ENCODE measurements around the gene GNGT1.

GRCh38 chr7:93941945-93942344 is 35.6 kb downstream of the GNGT1 start:
- TF ChIP-seq SNRNP70 (IDR thresholded peaks at IDR 0.05; ENCODE audit: low read depth, low read length) = no peak
- no peak for TF ChIP-seq UBTF (CRISPR knock-in tag; IDR thresholded peaks at IDR 0.05)
- TF ChIP-seq ETS1 (CRISPR knock-in tag; IDR thresholded peaks at IDR 0.05) = no peak
- TF ChIP-seq HMG20B (CRISPR knock-in tag; conservative IDR thresholded peaks at IDR 0.05) = no peak
- TF ChIP-seq ZNF280D (CRISPR knock-in tag; IDR thresholded peaks at IDR 0.05) = no peak
- no peak for TF ChIP-seq ARID3A (IDR thresholded peaks at IDR 0.05; ENCODE audit: low read depth, low read length)
- TF ChIP-seq STAT5B (CRISPR knock-in tag; IDR thresholded peaks at IDR 0.05) = no peak
- TF ChIP-seq NFKB2 (CRISPR knock-in tag; IDR thresholded peaks at IDR 0.05; ENCODE audit: borderline replicate concordance) = no peak
- no peak for TF ChIP-seq POLR2AphosphoS5 (IDR thresholded peaks at IDR 0.05; ENCODE audit: low read depth, low read length)
- no peak for TF ChIP-seq NFYB (CRISPR knock-in tag; IDR thresholded peaks at IDR 0.05)
- TF ChIP-seq CTCF (CRISPR knock-in tag; IDR thresholded peaks at IDR 0.05) = no peak

All from HepG2 (cell line).